Measurements from ENCODE around the gene SAC3D1. TPM values are rescaled to one million over a fixed set of nuclear protein-coding genes. Genes with fewer than 3 reads are reported as not detected.
"Not testable (repeated sequence)": the region's sequence is repeated elsewhere in the genome, so short reads cannot be mapped to it uniquely, and the experiment has no call there.

SAC3D1 gene
- total RNA-seq, 2 donors from 2014 or later = 12.3 to 20.1 TPM

GRCh38 chr11:65013888-65014725 is 26.9 kb upstream of the SAC3D1 start, which contains the start of gene ARL2:
Gene ARL2 (plus strand): TSS chr11:65014160. CDS start chr11:65014208, 48 bp downstream.
- no peaks in the 10 kb centered on the region for H3K9me3 Mint-ChIP-seq
- peaks cover 10% of the 10 kb centered on the region for H3K36me3 Mint-ChIP-seq (ENCODE audit: low read depth)
- no peaks in the 10 kb centered on the region for H3K27me3 Mint-ChIP-seq
- peaks cover 21% of the 10 kb centered on the region for H3K4me1 Mint-ChIP-seq
- ATAC-seq (replicated peaks) = peak; percentile 82
- peak within 1 kb of the TSS; percentile 94 for H3K27ac Mint-ChIP-seq
- peak within 1 kb of the TSS; percentile 87 for H3K4me3 Mint-ChIP-seq

- H3K4me1 Mint-ChIP-seq = peaks cover 21% of the 10 kb centered on the region
- peaks cover 17% of the 10 kb centered on the region for H3K36me3 Mint-ChIP-seq (ENCODE audit: low read depth)
- no peaks in the 10 kb centered on the region for H3K9me3 Mint-ChIP-seq
- H3K4me3 Mint-ChIP-seq = peak overlapping the region; percentile 80
- peak overlapping the region; percentile 83 for H3K27ac Mint-ChIP-seq
- ATAC-seq (replicated peaks) = no peak
- H3K27me3 Mint-ChIP-seq = no peaks in the 10 kb centered on the region
Measured at GRCh38 chr11:65014726-65015227, 26.2 kb upstream of the SAC3D1 start.

- no peaks in the 10 kb centered on the region for H3K9me3 Mint-ChIP-seq
- peaks cover 18% of the 10 kb centered on the region for H3K36me3 Mint-ChIP-seq (ENCODE audit: low read depth)
- H3K4me1 Mint-ChIP-seq = peaks cover 21% of the 10 kb centered on the region
- no peak for ATAC-seq (replicated peaks)
- no peaks in the 10 kb centered on the region for H3K27me3 Mint-ChIP-seq
- no peak overlapping the region for H3K4me3 Mint-ChIP-seq
- peak overlapping the region; percentile 53 for H3K27ac Mint-ChIP-seq
Measured at GRCh38 chr11:65016705-65017104, 24.3 kb upstream of the SAC3D1 start.

GRCh38 chr11:65017937-65018336 is 23.1 kb upstream of the SAC3D1 start:
- no peak overlapping the region for H3K27ac Mint-ChIP-seq
- no peaks in the 10 kb centered on the region for H3K9me3 Mint-ChIP-seq
- no peak for ATAC-seq (replicated peaks)
- peaks cover 19% of the 10 kb centered on the region for H3K4me1 Mint-ChIP-seq
- peaks cover 18% of the 10 kb centered on the region for H3K36me3 Mint-ChIP-seq (ENCODE audit: low read depth)
- H3K4me3 Mint-ChIP-seq = no peak overlapping the region
- H3K27me3 Mint-ChIP-seq = no peaks in the 10 kb centered on the region

GRCh38 chr11:65019824-65020223 is 21.2 kb upstream of the SAC3D1 start:
- H3K9me3 Mint-ChIP-seq = no peaks in the 10 kb centered on the region
- H3K4me1 Mint-ChIP-seq = peaks cover 14% of the 10 kb centered on the region
- H3K27ac Mint-ChIP-seq = peak overlapping the region; percentile 63
- H3K36me3 Mint-ChIP-seq (ENCODE audit: low read depth) = peaks cover 18% of the 10 kb centered on the region
- no peaks in the 10 kb centered on the region for H3K27me3 Mint-ChIP-seq
- no peak overlapping the region for H3K4me3 Mint-ChIP-seq
- ATAC-seq (replicated peaks) = no peak

- ATAC-seq (replicated peaks) = no peak
- no peaks in the 10 kb centered on the region for H3K9me3 Mint-ChIP-seq
- peaks cover 18% of the 10 kb centered on the region for H3K36me3 Mint-ChIP-seq (ENCODE audit: low read depth)
- H3K4me1 Mint-ChIP-seq = peaks cover 9% of the 10 kb centered on the region
- no peak overlapping the region for H3K27ac Mint-ChIP-seq
- no peak overlapping the region for H3K4me3 Mint-ChIP-seq
- no peaks in the 10 kb centered on the region for H3K27me3 Mint-ChIP-seq
Measured at GRCh38 chr11:65021003-65021402, 20.0 kb upstream of the SAC3D1 start.

GRCh38 chr11:65021509-65021908 is 19.5 kb upstream of the SAC3D1 start:
- ATAC-seq (replicated peaks) = no peak

GRCh38 chr11:65023502-65023901 is 17.5 kb upstream of the SAC3D1 start:
- H3K4me1 Mint-ChIP-seq = peaks cover 11% of the 10 kb centered on the region
- H3K27ac Mint-ChIP-seq; ATAC-seq (replicated peaks): not testable (repeated sequence)

More at GRCh38 chr11:65021509-65021908, 19.5 kb upstream of the SAC3D1 start:
- H3K36me3 Mint-ChIP-seq (ENCODE audit: low read depth) = peaks cover 17% of the 10 kb centered on the region
- no peak overlapping the region for H3K4me3 Mint-ChIP-seq
- H3K9me3 Mint-ChIP-seq = no peaks in the 10 kb centered on the region
- peaks cover 5% of the 10 kb centered on the region for H3K4me1 Mint-ChIP-seq
- H3K27ac Mint-ChIP-seq = no peak overlapping the region
- no peaks in the 10 kb centered on the region for H3K27me3 Mint-ChIP-seq

GRCh38 chr11:65026810-65027209 is 14.2 kb upstream of the SAC3D1 start:
- Mint-ChIP-seq H3K27me3 (no peaks in the 10 kb centered on the region), H3K9me3 (no peaks in the 10 kb centered on the region), H3K4me3 (peak overlapping the region; percentile 92), H3K36me3 (ENCODE audit: low read depth) (no peaks in the 10 kb centered on the region), H3K27ac (peak overlapping the region; percentile 92), H3K4me1 (peaks cover 11% of the 10 kb centered on the region)
- peak; percentile 53 for ATAC-seq (replicated peaks)

More at GRCh38 chr11:65023502-65023901, 17.5 kb upstream of the SAC3D1 start:
- not testable (repeated sequence) for H3K9me3 Mint-ChIP-seq, H3K4me3 Mint-ChIP-seq, H3K27me3 Mint-ChIP-seq
- peaks cover 12% of the 10 kb centered on the region for H3K36me3 Mint-ChIP-seq (ENCODE audit: low read depth)

GRCh38 chr11:65027213-65028067 is 13.6 kb upstream of the SAC3D1 start, which contains the start of gene SNX15:
Gene SNX15 (plus strand): TSS chr11:65027439. CDS start chr11:65027538, 99 bp downstream.
- Mint-ChIP-seq H3K9me3 (no peaks in the 10 kb centered on the region), H3K36me3 (ENCODE audit: low read depth) (no peaks in the 10 kb centered on the region), H3K4me1 (peaks cover 11% of the 10 kb centered on the region), H3K27me3 (no peaks in the 10 kb centered on the region), H3K27ac (peak within 1 kb of the TSS; percentile 92), H3K4me3 (peak within 1 kb of the TSS; percentile 92)
- ATAC-seq (replicated peaks) = peak; percentile 95

- peaks cover 6% of the 10 kb centered on the region for H3K4me1 Mint-ChIP-seq
- H3K4me3 Mint-ChIP-seq = no peak overlapping the region
- H3K9me3 Mint-ChIP-seq = no peaks in the 10 kb centered on the region
- ATAC-seq (replicated peaks) = no peak
- peaks cover 8% of the 10 kb centered on the region for H3K36me3 Mint-ChIP-seq (ENCODE audit: low read depth)
- no peak overlapping the region for H3K27ac Mint-ChIP-seq
- H3K27me3 Mint-ChIP-seq = no peaks in the 10 kb centered on the region
Measured at GRCh38 chr11:65032216-65032615, 8.8 kb upstream of the SAC3D1 start.

- Mint-ChIP-seq H3K27ac (no peak overlapping the region), H3K4me3 (no peak overlapping the region), H3K36me3 (ENCODE audit: low read depth) (peaks cover 19% of the 10 kb centered on the region), H3K9me3 (no peaks in the 10 kb centered on the region), H3K27me3 (no peaks in the 10 kb centered on the region), H3K4me1 (no peaks in the 10 kb centered on the region)
- ATAC-seq (replicated peaks) = no peak
Measured at GRCh38 chr11:65034423-65034822, 6.6 kb upstream of the SAC3D1 start.

GRCh38 chr11:65035579-65035978 is 5.4 kb upstream of the SAC3D1 start:
- Mint-ChIP-seq H3K36me3 (ENCODE audit: low read depth) (peaks cover 19% of the 10 kb centered on the region), H3K9me3 (no peaks in the 10 kb centered on the region), H3K27me3 (no peaks in the 10 kb centered on the region), H3K27ac (no peak overlapping the region), H3K4me3 (no peak overlapping the region), H3K4me1 (no peaks in the 10 kb centered on the region)
- ATAC-seq (replicated peaks) = no peak

GRCh38 chr11:65036931-65037330 is 4.1 kb upstream of the SAC3D1 start:
- Mint-ChIP-seq H3K9me3 (no peaks in the 10 kb centered on the region), H3K4me1 (no peaks in the 10 kb centered on the region), H3K27ac (no peak overlapping the region), H3K27me3 (no peaks in the 10 kb centered on the region), H3K4me3 (no peak overlapping the region), H3K36me3 (ENCODE audit: low read depth) (peaks cover 19% of the 10 kb centered on the region)
- no peak for ATAC-seq (replicated peaks)
